Neuronal stem cell (in vitro differentiated cells): ENCODE results near the gene TRIP12.

Experiments
- DNase-seq: peaks from one replicate; pipeline ENCODE4 v3.0.0-alpha.2; 2013; ENCODE audit warnings: low spot score
- H2AFZ ChIP-seq: one replicate; pipeline ENCODE4 v1.6.1; 2013; ENCODE audit warnings: mild to moderate bottlenecking, low read length, inconsistent platforms
- H2AK5ac ChIP-seq: 2 replicates; pipeline ENCODE4 v1.6.1; 2013; ENCODE audit warnings: low read depth, mild to moderate bottlenecking, inconsistent platforms, low read length, moderate library complexity, mixed read lengths
- H2BK120ac ChIP-seq: 2 replicates; pipeline ENCODE4 v1.6.1; 2013; ENCODE audit warnings: low read depth, mild to moderate bottlenecking, inconsistent platforms, low read length, moderate library complexity, mixed read lengths
- H2BK12ac ChIP-seq: one replicate; pipeline ENCODE4 v1.6.1; 2013; ENCODE audit warnings: low read length, inconsistent platforms
- H2BK15ac ChIP-seq: 2 replicates; pipeline ENCODE4 v1.6.1; 2013; ENCODE audit warnings: mild to moderate bottlenecking, low read length, inconsistent platforms, mixed read lengths
- H2BK5ac ChIP-seq: one replicate; pipeline ENCODE4 v1.6.1; 2013; ENCODE audit warnings: inconsistent platforms, mild to moderate bottlenecking, low read length, moderate library complexity
- H3K14ac ChIP-seq: one replicate; pipeline ENCODE4 v1.6.1; 2013; ENCODE audit warnings: low read length, inconsistent platforms
- H3K18ac ChIP-seq: 2 replicates; pipeline ENCODE4 v1.6.1; 2013; ENCODE audit warnings: low read length, inconsistent platforms
- H3K23ac ChIP-seq: 2 replicates; pipeline ENCODE4 v1.6.1; 2013; ENCODE audit warnings: low read depth, mild to moderate bottlenecking, mixed read lengths, low read length, inconsistent platforms; ENCODE audit not compliant: poor library complexity
- H3K27ac ChIP-seq: replicated peaks from 3 replicates; pipeline ENCODE4 v1.5.1; 2013; ENCODE audit warnings: low read length, inconsistent platforms
- H3K27me3 ChIP-seq, 3 experiments: 2 replicates each; pipeline ENCODE4 v1.6.1; 2013; ENCODE audit warnings: low read length in 3 of 3, mild to moderate bottlenecking in 2 of 3, inconsistent platforms in 1 of 3, low read depth in 1 of 3, mixed read lengths in 1 of 3, moderate library complexity in 1 of 3; ENCODE audit not compliant: control insufficient read depth in 3 of 3, insufficient read depth in 3 of 3
- H3K36me3 ChIP-seq, 2 donors: replicated peaks in 1 of 2; 2 replicates each; pipeline ENCODE4 v1.6.1; 2013; ENCODE audit warnings: low read length in 2 of 2; ENCODE audit not compliant: control insufficient read depth in 2 of 2, insufficient read depth in 2 of 2
- H3K4ac ChIP-seq: 2 replicates; pipeline ENCODE4 v1.6.1; 2013; ENCODE audit warnings: inconsistent platforms, mild to moderate bottlenecking, low read length, moderate library complexity
- H3K4me1 ChIP-seq, 2 donors: 1 replicate in 1 of 2; 2 replicates in 1 of 2; pipeline ENCODE4 v1.6.1; 2013; ENCODE audit warnings: low read length in 2 of 2, low read depth in 1 of 2; ENCODE audit not compliant: control insufficient read depth in 2 of 2, insufficient read depth in 1 of 2
- H3K4me2 ChIP-seq: one replicate; pipeline ENCODE4 v1.6.1; 2013; ENCODE audit warnings: mild to moderate bottlenecking, low read length, inconsistent platforms; ENCODE audit not compliant: insufficient read depth, poor library complexity, severe bottlenecking
- H3K4me3 ChIP-seq, 2 donors: 2 replicates each; pipeline ENCODE4 v1.5.1; 2013; ENCODE audit warnings: low read length in 2 of 2, mild to moderate bottlenecking in 2 of 2, inconsistent platforms in 1 of 2, moderate library complexity in 1 of 2
- H3K79me1 ChIP-seq: one replicate; pipeline ENCODE4 v1.6.1; 2013; ENCODE audit warnings: low read depth, mild to moderate bottlenecking, inconsistent platforms, low read length, moderate library complexity
- H3K9ac ChIP-seq: one replicate; pipeline ENCODE4 v1.6.1; 2013; ENCODE audit warnings: mild to moderate bottlenecking, low read depth, low read length, inconsistent platforms; ENCODE audit not compliant: poor library complexity
- H3K9me3 ChIP-seq, 2 donors: replicated peaks in 1 of 2; 2 replicates each; pipeline versions ENCODE3 to v1.6.1; 2013; ENCODE audit warnings: low read length in 2 of 2, mild to moderate bottlenecking in 2 of 2, inconsistent platforms in 1 of 2, low read depth in 1 of 2, mixed read lengths in 1 of 2, moderate library complexity in 1 of 2; ENCODE audit not compliant: control insufficient read depth in 2 of 2, insufficient read depth in 1 of 2
- H4K8ac ChIP-seq: one replicate; pipeline ENCODE4 v1.6.1; 2013; ENCODE audit warnings: low read depth, mild to moderate bottlenecking, inconsistent platforms, low read length, moderate library complexity
- H4K91ac ChIP-seq: one replicate; pipeline ENCODE4 v1.6.1; 2013; ENCODE audit warnings: low read length, low read depth, mild to moderate bottlenecking, inconsistent platforms; ENCODE audit not compliant: poor library complexity
- WGBS, 2 donors: extraction: QIAGEN DNeasy Blood & Tissue Kit; methylation state at CpG; one replicate each; pipeline ENCODE4 v1.1.7; 2013; ENCODE audit warnings: missing lambda C conversion rate in 2 of 2, mixed read lengths in 1 of 2; ENCODE audit not compliant: insufficient read length in 2 of 2, insufficient replicate concordance in 1 of 2; ENCODE audit errors: extremely low coverage in 2 of 2; 5-methylcytosine and 5-hydroxymethylcytosine counted together

Gene TRIP12

GRCh38 chr2:229856413-229856812 is 65.4 kb downstream of the TRIP12 start:
- no peak overlapping the region for H3K23ac ChIP-seq
- H3K27ac ChIP-seq, result no peak overlapping the region
- H4K91ac ChIP-seq, result no peak overlapping the region
- no peak overlapping the region for H2BK12ac ChIP-seq
- no peak overlapping the region for H2AFZ ChIP-seq
- no peak overlapping the region for H3K4me3 ChIP-seq
- no peak overlapping the region for H3K9ac ChIP-seq
- no peaks in the 10 kb centered on the region for H3K4me1 ChIP-seq
- H3K14ac ChIP-seq, result no peak overlapping the region
- DNase-seq, result no peak
- H2BK120ac ChIP-seq, result no peak overlapping the region
- H3K79me1 ChIP-seq, result no peaks in the 10 kb centered on the region
- H3K36me3 ChIP-seq, result peaks cover 8 to 92% of the 10 kb centered on the region in 2 donors
- peaks cover 0 to 3% of the 10 kb centered on the region in 2 donors for H3K9me3 ChIP-seq
- H2BK5ac ChIP-seq, result no peak overlapping the region
- no peak overlapping the region for H2BK15ac ChIP-seq
- H3K18ac ChIP-seq, result no peak overlapping the region
- no peak overlapping the region for H4K8ac ChIP-seq
- no peak overlapping the region for H3K4me2 ChIP-seq
- H3K27me3 ChIP-seq, result no peaks in the 10 kb centered on the region
- no peak overlapping the region for H3K4ac ChIP-seq
- H2AK5ac ChIP-seq, result no peak overlapping the region

GRCh38 chr2:229855116-229855515 is 66.7 kb downstream of the TRIP12 start:
- H3K9ac ChIP-seq, result no peak overlapping the region
- no peak overlapping the region for H2BK12ac ChIP-seq
- H3K9me3 ChIP-seq, result peaks cover 0 to 6% of the 10 kb centered on the region in 2 donors
- no peaks in the 10 kb centered on the region for H3K27me3 ChIP-seq
- no peak overlapping the region for H3K14ac ChIP-seq
- no peak overlapping the region for H2AFZ ChIP-seq
- no peak overlapping the region for H2BK15ac ChIP-seq
- no peaks in the 10 kb centered on the region for H3K4me1 ChIP-seq
- WGBS, 2 donors, result no CpG with 5 or more reads among the region's 5 CpGs
- H3K4me3 ChIP-seq, result no peak overlapping the region
- no peaks in the 10 kb centered on the region for H3K79me1 ChIP-seq
- no peak overlapping the region for H3K27ac ChIP-seq
- no peak overlapping the region for H2BK120ac ChIP-seq
- DNase-seq, result no peak
- no peak overlapping the region for H2AK5ac ChIP-seq
- no peak overlapping the region for H4K8ac ChIP-seq
- H4K91ac ChIP-seq, result no peak overlapping the region
- H3K36me3 ChIP-seq, result peaks cover 11 to 90% of the 10 kb centered on the region in 2 donors
- no peak overlapping the region for H3K18ac ChIP-seq
- H2BK5ac ChIP-seq, result no peak overlapping the region
- H3K4me2 ChIP-seq, result no peak overlapping the region
- no peak overlapping the region for H3K4ac ChIP-seq
- H3K23ac ChIP-seq, result no peak overlapping the region

- Histone ChIP-seq H3K4me2 (no peak overlapping the region), H2BK12ac (no peak overlapping the region), H3K14ac (no peak overlapping the region), H3K36me3 (peaks cover 4 to 90% of the 10 kb centered on the region in 2 donors), H3K23ac (no peak overlapping the region), H3K79me1 (no peaks in the 10 kb centered on the region), H3K4me3 (no peak overlapping the region), H2BK15ac (no peak overlapping the region), H2BK120ac (no peak overlapping the region), H2AK5ac (no peak overlapping the region), H3K18ac (no peak overlapping the region), H2AFZ (no peak overlapping the region), H3K4me1 (no peaks in the 10 kb centered on the region), H3K9ac (no peak overlapping the region), H4K8ac (no peak overlapping the region), H3K9me3 (peaks cover 0 to 6% of the 10 kb centered on the region in 2 donors), H4K91ac (no peak overlapping the region), H3K4ac (no peak overlapping the region), H3K27me3 (no peaks in the 10 kb centered on the region), H2BK5ac (no peak overlapping the region), H3K27ac (no peak overlapping the region)
- DNase-seq, result no peak
- WGBS, 2 donors, result no CpG with 5 or more reads among the region's 3 CpGs
Measured at GRCh38 chr2:229852565-229852964, 69.2 kb downstream of the TRIP12 start.

GRCh38 chr2:229851870-229852269 is 69.9 kb downstream of the TRIP12 start:
- no CpG with 5 or more reads among the region's 5 CpGs for WGBS, 2 donors

More at GRCh38 chr2:229851870-229852269, 69.9 kb downstream of the TRIP12 start:
- H3K9ac ChIP-seq, result no peak overlapping the region
- no peak overlapping the region for H4K8ac ChIP-seq
- H3K79me1 ChIP-seq, result no peaks in the 10 kb centered on the region
- H3K27ac ChIP-seq, result no peak overlapping the region
- no peaks in the 10 kb centered on the region for H3K4me1 ChIP-seq
- no peak overlapping the region for H3K18ac ChIP-seq
- no peak overlapping the region for H2BK5ac ChIP-seq
- H3K9me3 ChIP-seq, result peaks cover 0 to 6% of the 10 kb centered on the region in 2 donors
- no peak overlapping the region for H2BK15ac ChIP-seq
- H2BK120ac ChIP-seq, result no peak overlapping the region
- no peak overlapping the region for H4K91ac ChIP-seq
- H3K4me3 ChIP-seq, result no peak overlapping the region
- H2BK12ac ChIP-seq, result no peak overlapping the region
- H3K14ac ChIP-seq, result no peak overlapping the region
- H2AFZ ChIP-seq, result no peak overlapping the region
- H2AK5ac ChIP-seq, result no peak overlapping the region
- no peak overlapping the region for H3K4ac ChIP-seq
- peaks cover 4 to 89% of the 10 kb centered on the region in 2 donors for H3K36me3 ChIP-seq
- no peaks in the 10 kb centered on the region for H3K27me3 ChIP-seq
- H3K23ac ChIP-seq, result no peak overlapping the region
- no peak overlapping the region for H3K4me2 ChIP-seq
- DNase-seq, result no peak
